Measurements from ENCODE around the gene TAB2. TPM values are rescaled to one million over a fixed set of nuclear protein-coding genes. Genes with fewer than 3 reads are reported as not detected.

Gene TAB2
- total RNA-seq, 4 donors from 2014 or later = 24.1 to 93.6 (median 51.7) TPM

DNA sequence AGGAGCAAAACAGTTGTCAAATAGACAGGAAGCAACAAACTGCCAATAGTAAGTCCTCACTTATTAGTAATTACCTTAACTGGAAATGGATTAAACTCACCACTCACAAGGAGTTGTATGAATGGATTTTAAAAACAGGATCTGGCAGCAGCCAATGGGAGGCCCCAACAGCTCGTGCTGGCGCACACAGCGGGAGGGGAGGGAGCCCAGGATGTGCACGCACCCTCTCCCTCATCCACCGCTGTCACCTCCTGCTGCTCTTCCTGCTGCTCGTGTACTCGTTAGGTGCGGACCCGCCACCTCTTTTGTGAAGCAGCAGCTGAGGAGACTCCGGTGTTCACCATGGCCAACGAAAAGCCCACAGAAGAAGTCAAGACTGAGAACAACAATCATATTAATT lies 82.5 kb downstream of the TAB2 start, which contains the start of gene SUMO4:
TSS of gene SUMO4 (plus strand) at position 213 of the 400 bp plus-strand sequence. CDS start at position 343, 130 bp downstream.
- no peaks in the 10 kb centered on the region for H3K9me3 ChIP-seq
- H3K27ac ChIP-seq = no peak within 1 kb of the TSS
- intact Hi-C loops (cut with DNase I; ENCODE audit: low total_unique reads) = no loop called here
- no peaks in the 10 kb centered on the region for H3K36me3 ChIP-seq
- no peak for DNase-seq
- TF ChIP-seq, protein P1, sequence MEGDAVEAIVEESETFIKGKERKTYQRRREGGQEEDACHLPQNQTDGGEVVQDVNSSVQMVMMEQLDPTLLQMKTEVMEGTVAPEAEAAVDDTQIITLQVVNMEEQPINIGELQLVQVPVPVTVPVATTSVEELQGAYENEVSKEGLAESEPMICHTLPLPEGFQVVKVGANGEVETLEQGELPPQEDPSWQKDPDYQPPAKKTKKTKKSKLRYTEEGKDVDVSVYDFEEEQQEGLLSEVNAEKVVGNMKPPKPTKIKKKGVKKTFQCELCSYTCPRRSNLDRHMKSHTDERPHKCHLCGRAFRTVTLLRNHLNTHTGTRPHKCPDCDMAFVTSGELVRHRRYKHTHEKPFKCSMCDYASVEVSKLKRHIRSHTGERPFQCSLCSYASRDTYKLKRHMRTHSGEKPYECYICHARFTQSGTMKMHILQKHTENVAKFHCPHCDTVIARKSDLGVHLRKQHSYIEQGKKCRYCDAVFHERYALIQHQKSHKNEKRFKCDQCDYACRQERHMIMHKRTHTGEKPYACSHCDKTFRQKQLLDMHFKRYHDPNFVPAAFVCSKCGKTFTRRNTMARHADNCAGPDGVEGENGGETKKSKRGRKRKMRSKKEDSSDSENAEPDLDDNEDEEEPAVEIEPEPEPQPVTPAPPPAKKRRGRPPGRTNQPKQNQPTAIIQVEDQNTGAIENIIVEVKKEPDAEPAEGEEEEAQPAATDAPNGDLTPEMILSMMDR (IDR thresholded peaks at IDR 0.05) = no peak
- no peak for TF ChIP-seq POLR2A (IDR thresholded peaks at IDR 0.05)
- no peak within 1 kb of the TSS for H3K4me3 ChIP-seq
- no peaks in the 10 kb centered on the region for H3K27me3 ChIP-seq
- no peaks in the 10 kb centered on the region for H3K4me1 ChIP-seq

DNA sequence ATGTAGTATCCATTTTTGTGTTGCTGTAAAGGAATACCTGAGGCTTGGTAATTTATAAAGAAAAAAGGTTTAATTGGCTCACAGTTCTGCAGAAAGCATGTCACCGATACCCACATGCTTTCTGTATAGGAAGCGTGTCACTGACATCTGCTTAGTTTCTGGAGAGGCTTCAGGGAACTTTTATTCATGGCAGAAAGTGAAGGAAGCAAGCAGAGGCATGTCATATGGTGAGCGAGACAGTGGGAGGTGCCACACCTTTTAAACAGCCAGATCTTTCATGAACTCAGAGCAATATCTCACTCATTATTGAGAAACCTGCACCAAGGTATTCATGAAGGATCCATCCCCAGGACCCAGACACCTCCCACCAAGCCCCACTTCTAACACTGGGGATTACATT lies 86.0 kb downstream of the TAB2 start:
- no peaks in the 10 kb centered on the region for H3K4me1 ChIP-seq
- no peak for TF ChIP-seq POLR2A (IDR thresholded peaks at IDR 0.05)
- TF ChIP-seq, protein P1 (IDR thresholded peaks at IDR 0.05) = no peak
- H3K27ac ChIP-seq = no peak overlapping the region
- H3K9me3 ChIP-seq = no peaks in the 10 kb centered on the region
- no peaks in the 10 kb centered on the region for H3K36me3 ChIP-seq
- intact Hi-C loops (cut with DNase I; ENCODE audit: low total_unique reads) = no loop called here
- H3K27me3 ChIP-seq = no peaks in the 10 kb centered on the region
- H3K4me3 ChIP-seq = no peak overlapping the region
- no peak for DNase-seq

DNA sequence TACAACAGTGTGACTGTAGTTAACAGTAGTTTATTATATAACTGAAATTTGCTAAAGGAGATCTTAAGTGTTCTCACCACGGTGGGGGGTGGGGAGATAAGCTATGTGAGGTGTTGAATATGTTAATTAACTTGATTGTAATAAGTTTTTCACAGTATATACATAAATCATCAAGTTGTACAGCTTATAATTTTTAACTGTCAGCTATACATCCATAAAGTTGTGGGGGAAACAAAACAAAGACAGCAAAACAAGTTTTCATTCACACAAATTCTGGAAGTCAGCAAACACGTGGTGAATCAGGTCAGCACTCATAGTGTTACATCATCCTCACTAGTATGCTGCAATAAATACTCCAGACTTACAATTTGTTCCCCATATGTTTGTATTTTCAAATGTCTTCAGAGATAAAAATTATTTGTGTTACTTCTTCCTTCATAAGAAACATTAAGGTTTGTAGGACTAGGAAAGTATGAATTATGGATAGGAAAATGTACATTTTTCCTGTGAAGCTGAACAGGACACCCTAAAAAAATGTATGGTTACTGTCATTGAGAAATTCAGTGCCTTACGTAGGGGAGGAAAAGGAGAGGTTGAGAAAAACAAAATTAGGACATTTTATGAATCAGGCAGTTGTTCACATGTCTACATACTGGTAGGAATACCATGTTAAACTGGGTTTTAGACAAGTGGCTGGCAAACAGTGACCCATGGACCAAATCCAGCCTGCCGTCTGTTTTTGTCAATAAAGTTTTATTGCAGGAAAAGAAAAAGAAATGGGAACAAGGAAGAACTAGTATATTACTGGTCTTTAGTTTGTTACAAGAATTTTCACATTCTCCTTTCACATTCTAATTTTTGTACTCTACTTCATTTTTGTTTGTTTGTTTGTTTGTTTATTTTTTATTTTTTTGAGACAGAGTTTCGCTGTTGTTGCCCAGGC lies 88.6 kb downstream of the TAB2 start:
- intact Hi-C loops (cut with DNase I; ENCODE audit: low total_unique reads) = no loop called here
- H3K36me3 ChIP-seq = no peaks in the 10 kb centered on the region

DNA sequence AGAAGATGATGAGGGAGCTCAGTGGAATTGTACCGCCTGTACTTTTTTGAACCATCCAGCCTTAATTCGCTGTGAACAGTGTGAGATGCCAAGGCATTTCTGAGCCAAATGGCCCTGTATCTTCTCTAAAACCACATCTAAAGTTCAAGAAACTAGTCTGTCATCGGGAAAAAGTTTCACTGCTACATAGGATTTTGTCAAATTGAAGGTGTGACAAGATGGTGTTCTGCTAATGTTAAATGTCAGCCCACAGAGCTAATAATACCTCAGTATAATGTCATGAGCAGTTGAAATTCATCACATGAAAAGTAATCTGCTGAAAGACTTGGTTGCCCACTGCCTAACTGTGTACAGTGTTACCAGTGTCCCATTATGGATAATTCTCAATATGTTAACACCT lies 92.1 kb downstream of the TAB2 start:
- H3K4me3 ChIP-seq = no peak overlapping the region
- no peaks in the 10 kb centered on the region for H3K36me3 ChIP-seq
- H3K27me3 ChIP-seq = no peaks in the 10 kb centered on the region
- intact Hi-C loops (cut with DNase I; ENCODE audit: low total_unique reads) = no loop called here
- TF ChIP-seq, protein P1 (IDR thresholded peaks at IDR 0.05) = no peak
- no peak for TF ChIP-seq POLR2A (IDR thresholded peaks at IDR 0.05)
- H3K27ac ChIP-seq = no peak overlapping the region
- no peaks in the 10 kb centered on the region for H3K9me3 ChIP-seq
- H3K4me1 ChIP-seq = no peaks in the 10 kb centered on the region
- no peak for DNase-seq

More for the DNA sequence above, 88.6 kb downstream of the TAB2 start:
- DNase-seq = no peak
- no peaks in the 10 kb centered on the region for H3K27me3 ChIP-seq
- H3K9me3 ChIP-seq = no peaks in the 10 kb centered on the region
- H3K4me1 ChIP-seq = no peaks in the 10 kb centered on the region
- TF ChIP-seq POLR2A (IDR thresholded peaks at IDR 0.05) = no peak
- TF ChIP-seq, protein P1 (IDR thresholded peaks at IDR 0.05) = no peak
- H3K4me3 ChIP-seq = no peak overlapping the region
- H3K27ac ChIP-seq = no peak overlapping the region

DNA sequence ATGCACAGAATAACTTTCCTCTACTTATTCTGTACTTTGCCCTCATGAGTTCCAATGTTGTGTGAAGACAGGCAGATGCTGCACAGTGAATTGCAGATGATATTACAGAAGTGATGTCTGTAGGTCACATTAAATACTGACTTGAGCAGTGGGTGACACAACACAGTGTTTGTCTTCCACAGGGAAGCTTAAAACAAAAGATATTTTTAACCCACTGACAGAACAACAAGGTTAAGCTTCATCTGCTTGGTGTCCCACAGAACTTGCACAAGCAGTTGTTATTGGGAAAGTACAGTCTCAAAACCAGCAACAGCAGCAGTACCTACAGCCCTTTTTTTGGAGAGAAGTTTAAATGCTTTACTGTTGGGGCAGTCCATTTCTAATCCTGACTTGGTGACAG lies 93.0 kb downstream of the TAB2 start:
- intact Hi-C loops (cut with DNase I; ENCODE audit: low total_unique reads) = no loop called here

More for the DNA sequence above, 93.0 kb downstream of the TAB2 start:
- Histone ChIP-seq H3K4me3 (no peak overlapping the region), H3K36me3 (no peaks in the 10 kb centered on the region), H3K27ac (no peak overlapping the region), H3K4me1 (no peaks in the 10 kb centered on the region), H3K9me3 (no peaks in the 10 kb centered on the region), H3K27me3 (no peaks in the 10 kb centered on the region)
- DNase-seq = no peak
- TF ChIP-seq, protein P1 (IDR thresholded peaks at IDR 0.05) = no peak
- TF ChIP-seq POLR2A (IDR thresholded peaks at IDR 0.05) = no peak

Measured in uterus (tissue), 4 donors.